ENCODE data around the gene PRR19. TPM values are rescaled to one million over a fixed set of nuclear protein-coding genes. Genes with fewer than 3 reads are reported as not detected.

Gene PRR19
- total RNA-seq, 1 experiment from 2014 or later: 0.13 TPM

DNA sequence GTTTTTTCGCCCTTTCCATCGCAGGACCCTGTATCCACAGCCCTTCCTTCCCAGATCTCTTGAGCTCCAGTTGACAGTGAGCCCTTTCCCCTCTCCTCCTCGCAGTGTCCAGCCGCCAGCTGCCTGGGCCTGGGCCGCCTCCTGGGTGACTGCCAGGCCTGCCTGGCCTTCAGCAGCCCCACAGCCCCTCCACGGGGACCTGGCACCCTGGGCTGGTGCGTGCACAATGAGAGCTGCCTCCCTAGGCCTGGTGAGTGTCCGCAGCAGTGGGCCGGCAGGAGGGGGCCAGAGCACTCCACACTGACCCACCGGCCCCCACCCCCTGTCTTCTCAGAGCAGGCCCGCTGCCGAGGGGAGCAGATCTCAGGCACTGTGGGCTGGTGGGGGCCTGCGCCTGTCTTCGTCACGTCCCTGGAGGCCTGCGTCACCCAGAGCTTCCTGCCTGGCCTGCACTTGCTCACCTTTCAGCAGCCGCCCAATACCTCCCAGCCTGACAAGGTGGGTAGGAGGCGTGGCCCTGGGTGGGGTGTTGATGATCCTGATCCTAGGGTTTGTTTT lies 42.5 kb downstream of the PRR19 start:
- Histone ChIP-seq H3K27me3 (no peaks in the 10 kb centered on the region), H3K4me3 (no peak overlapping the region), H3K9me3 (no peaks in the 10 kb centered on the region), H3K36me3 (peaks cover 25% of the 10 kb centered on the region)
- no peak for DNase-seq

DNA sequence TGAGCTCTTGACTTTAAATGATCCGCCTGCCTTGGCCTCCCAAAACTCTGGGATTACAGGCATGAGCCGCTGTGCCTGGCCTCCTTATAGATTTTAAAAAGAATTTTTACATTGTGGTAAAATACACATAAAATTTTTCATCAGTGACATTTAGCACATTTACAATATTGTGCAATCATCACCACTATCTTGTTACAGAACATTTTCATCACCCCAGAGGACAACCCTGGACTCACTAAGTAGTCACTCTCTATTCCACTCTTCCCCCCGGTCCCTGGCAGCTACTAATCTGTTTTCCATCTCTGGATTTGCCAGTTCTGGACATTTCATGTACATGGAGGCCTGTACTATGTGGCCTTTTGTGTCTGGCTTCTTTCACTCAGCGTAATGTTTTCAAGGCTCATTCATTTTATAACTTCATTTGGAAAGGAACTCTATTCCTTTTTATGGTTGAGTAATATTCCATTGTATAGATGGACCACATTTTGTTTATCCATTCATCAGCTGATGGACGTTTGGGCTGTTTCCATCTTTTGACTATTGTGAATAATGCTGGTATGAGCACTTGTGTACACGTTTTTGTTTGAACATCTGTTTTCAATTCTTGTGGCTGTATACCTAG lies 43.4 kb downstream of the PRR19 start:
- Histone ChIP-seq H3K4me3 (no peak overlapping the region), H3K36me3 (peaks cover 23% of the 10 kb centered on the region), H3K9me3 (no peaks in the 10 kb centered on the region), H3K27me3 (no peaks in the 10 kb centered on the region)
- DNase-seq: no peak

DNA sequence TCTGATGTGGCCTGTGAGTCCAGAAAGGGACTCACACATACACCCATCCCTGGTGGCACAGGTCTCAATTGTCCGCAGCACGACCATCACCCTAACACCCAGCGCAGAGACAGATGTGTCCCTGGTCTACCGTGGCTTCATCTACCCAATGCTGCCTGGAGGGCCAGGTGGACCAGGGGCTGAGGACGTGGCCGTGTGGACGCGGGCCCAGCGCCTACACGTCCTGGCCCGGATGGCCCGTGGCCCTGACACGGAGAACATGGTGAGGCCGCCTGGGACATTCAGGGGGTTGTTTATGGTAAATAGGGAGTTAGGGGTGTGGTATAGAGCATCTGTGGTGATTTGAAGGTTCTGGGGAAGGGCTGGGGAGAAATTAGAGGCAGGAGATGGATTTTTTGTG lies 46.3 kb downstream of the PRR19 start:
- peaks cover 18% of the 10 kb centered on the region for H3K36me3 ChIP-seq
- no peaks in the 10 kb centered on the region for H3K9me3 ChIP-seq
- H3K4me3 ChIP-seq: no peak overlapping the region
- no peak for DNase-seq
- no peaks in the 10 kb centered on the region for H3K27me3 ChIP-seq

DNA sequence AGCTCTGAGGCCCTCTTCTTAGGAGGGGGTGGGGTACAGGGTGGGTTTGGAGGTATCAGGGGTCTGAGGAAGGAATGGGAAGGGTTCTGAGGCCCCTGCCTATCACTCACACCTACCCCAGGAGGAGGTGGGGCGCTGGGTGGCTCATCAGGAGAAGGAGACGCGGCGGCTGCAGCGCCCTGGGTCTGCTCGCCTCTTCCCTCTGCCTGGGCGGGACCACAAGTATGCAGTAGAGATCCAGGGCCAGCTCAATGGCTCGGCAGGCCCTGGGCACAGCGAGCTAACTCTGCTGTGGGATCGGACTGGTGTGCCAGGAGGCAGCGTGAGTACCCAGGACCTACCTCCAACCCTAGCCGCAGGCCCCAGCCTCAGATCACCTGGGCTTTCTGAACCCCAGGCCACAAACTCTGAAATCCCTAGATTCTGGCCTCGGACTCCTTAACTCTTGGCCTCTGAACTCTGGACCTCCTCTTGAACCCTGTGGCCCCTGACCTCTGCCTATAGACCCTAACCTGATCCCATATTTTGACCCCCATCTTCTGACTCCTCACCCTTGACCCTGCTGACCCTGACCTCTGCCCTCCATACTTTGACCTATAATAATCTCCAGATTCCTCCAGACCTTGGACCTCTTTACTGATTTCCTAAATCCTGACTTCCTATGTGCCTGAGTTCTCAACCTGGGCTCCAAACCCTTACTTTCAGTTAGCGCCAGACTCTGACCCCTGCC lies 47.6 kb downstream of the PRR19 start:
- H3K36me3 ChIP-seq: peaks cover 19% of the 10 kb centered on the region
- no peaks in the 10 kb centered on the region for H3K9me3 ChIP-seq
- no peak for DNase-seq
- H3K27me3 ChIP-seq: no peaks in the 10 kb centered on the region
- no peak overlapping the region for H3K4me3 ChIP-seq

DNA sequence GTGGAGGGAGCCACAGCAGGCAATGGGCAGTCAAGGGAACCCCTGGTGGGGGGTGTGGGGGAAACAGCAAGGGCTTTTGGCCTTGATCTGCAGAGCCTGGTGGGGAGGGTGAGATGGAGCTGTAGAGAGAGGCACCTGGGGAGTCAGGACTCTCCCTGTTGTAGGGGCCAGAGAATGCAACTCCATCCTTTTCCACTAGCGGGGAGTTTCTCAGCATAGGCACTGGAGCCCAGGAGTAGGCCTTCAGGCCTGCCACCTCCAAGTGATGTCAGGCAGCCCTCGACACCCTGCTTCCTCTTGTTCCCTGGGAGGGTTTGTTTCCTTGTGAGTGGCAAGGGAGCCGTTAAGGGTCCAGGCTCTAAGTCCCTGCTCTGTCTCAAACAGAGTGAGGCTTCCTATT lies 48.5 kb downstream of the PRR19 start:
- no peaks in the 10 kb centered on the region for H3K27me3 ChIP-seq
- no peak overlapping the region for H3K4me3 ChIP-seq
- DNase-seq: no peak
- no peaks in the 10 kb centered on the region for H3K9me3 ChIP-seq
- peaks cover 16% of the 10 kb centered on the region for H3K36me3 ChIP-seq

DNA sequence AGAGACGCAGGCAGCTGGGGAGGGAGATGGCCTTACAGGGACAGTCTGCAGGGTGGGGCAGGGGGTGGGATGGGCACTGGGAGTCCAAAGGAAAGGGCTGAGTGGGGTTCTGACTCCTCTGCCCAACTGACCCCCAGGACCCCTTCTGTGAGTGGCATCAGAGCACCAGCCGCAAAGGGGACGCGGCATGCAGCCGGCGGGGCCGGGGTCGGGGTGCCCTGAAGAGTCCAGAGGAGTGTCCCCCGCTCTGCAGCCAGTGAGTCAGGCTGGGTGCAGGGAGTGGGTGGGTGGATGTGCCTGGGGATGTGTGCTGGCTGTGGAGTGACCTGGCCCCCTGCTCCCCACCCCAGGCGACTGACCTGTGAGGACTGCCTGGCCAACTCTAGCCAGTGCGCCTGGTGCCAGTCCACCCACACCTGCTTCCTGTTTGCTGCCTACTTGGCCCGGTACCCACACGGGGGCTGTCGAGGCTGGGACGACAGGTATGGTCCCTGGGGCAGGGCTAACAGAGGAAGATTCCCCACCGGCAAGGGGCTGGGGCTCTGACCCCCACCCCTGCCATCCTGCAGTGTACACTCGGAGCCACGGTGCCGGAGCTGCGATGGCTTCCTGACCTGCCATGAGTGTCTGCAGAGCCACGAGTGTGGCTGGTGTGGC lies 49.3 kb downstream of the PRR19 start:
- Histone ChIP-seq H3K36me3 (peaks cover 12% of the 10 kb centered on the region), H3K27me3 (no peaks in the 10 kb centered on the region), H3K9me3 (no peaks in the 10 kb centered on the region), H3K4me3 (no peak overlapping the region)
- DNase-seq: no peak

DNA sequence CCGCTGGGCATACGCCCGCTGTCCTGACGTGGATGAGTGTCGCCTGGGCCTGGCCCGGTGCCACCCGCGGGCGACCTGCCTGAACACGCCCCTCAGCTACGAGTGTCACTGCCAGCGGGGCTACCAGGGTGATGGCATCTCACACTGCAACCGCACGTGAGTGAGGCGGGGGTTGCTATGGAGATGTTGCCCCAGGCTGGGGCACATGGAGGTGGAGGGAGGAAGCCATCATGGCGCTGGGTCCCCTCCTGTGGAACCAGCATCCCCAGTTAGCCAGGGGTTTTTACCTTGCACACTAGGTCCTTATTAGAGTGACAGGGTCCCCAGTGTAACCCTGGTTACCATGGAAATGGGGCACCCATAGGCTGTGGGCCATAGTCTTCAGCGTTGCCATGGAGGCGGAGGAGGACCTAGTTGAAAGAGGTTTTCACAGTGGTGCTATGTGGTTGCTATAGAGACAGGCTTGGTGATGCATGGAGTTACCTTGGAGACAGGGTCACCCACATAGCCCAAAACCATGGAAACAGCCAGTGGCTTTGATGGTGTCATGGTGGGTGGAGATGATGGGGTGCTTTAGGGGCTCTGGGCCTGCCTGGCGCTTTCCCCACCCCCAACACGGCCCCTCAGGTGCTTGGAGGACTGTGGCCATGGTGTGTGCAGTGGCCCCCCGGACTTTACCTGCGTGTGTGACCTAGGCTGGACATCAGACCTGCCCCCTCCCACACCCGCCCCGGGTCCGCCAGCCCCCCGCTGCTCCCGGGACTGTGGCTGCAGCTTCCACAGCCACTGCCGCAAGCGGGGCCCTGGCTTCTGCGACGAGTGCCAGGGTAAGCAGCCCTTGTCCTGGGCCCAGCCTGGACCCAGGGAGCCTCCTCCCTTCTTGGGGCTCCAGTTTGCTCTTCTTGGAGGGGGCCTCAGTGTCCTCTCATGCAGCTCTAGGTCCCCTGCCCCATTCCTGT lies 50.6 kb downstream of the PRR19 start:
- DNase-seq: no peak
- no peaks in the 10 kb centered on the region for H3K9me3 ChIP-seq
- H3K36me3 ChIP-seq: peaks cover 12% of the 10 kb centered on the region
- no peak overlapping the region for H3K4me3 ChIP-seq
- no peaks in the 10 kb centered on the region for H3K27me3 ChIP-seq

DNA sequence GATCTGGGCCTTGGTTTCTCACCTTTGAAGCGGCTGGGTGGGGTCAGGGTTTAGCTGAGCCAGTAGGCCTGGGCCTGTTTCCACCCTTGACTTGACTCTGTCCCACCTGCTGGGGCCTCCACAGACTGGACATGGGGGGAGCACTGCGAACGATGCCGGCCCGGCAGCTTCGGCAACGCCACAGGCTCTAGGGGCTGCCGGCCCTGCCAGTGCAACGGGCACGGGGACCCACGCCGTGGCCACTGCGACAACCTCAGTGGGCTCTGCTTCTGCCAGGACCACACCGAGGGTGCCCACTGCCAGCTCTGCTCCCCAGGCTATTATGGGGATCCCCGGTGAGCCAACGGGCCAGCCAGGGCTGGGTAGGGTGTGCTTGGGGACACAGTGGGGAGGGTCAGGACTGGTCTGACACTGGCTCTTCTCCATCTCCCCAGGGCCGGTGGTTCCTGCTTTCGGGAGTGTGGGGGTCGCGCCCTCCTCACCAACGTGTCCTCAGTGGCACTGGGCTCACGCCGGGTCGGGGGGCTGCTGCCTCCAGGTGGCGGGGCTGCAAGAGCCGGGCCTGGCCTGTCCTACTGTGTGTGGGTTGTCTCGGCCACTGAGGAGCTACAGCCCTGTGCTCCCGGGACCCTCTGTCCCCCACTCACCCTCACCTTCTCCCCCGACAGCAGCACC lies 51.5 kb downstream of the PRR19 start:
- Histone ChIP-seq H3K4me3 (no peak overlapping the region), H3K27me3 (no peaks in the 10 kb centered on the region), H3K9me3 (no peaks in the 10 kb centered on the region), H3K36me3 (peaks cover 9% of the 10 kb centered on the region)
- no peak for DNase-seq

DNA sequence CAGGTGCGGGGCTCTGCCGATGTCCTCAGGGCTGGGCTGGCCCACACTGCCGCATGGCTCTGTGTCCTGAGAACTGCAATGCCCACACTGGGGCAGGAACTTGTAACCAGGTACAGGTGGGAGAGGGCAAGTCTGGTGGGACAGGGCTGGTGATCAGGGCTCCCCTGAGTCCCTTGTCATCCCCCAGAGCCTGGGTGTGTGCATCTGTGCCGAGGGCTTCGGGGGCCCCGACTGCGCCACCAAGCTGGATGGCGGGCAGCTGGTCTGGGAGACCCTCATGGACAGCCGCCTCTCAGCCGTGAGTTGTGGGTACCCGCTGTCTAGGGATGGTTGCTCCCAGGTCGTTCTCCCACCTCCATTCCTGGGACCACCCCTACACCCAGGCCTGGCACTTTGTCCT lies 54.0 kb downstream of the PRR19 start:
- Histone ChIP-seq H3K27me3 (no peaks in the 10 kb centered on the region), H3K9me3 (no peaks in the 10 kb centered on the region), H3K36me3 (peaks cover 11% of the 10 kb centered on the region), H3K4me3 (no peak overlapping the region)
- DNase-seq: no peak

DNA sequence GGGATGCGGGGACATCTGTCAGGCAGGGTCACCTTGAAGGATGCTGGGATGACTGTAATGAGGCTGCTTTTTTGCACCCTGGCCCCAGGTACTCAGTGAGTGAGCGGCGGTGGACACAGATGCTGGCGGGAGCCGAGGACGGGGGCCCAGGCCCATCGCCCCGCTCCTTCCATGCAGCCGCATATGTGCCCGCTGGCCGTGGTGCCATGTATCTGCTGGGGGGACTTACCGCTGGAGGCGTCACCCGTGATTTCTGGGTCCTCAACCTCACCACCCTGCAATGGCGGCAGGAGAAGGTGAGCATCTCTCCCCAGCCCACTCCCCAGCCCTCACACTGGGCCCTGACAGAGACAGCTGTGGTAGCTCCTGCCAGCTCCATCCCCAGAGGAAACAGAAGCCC lies 54.8 kb downstream of the PRR19 start:
- H3K27me3 ChIP-seq: no peaks in the 10 kb centered on the region
- DNase-seq: no peak

DNA sequence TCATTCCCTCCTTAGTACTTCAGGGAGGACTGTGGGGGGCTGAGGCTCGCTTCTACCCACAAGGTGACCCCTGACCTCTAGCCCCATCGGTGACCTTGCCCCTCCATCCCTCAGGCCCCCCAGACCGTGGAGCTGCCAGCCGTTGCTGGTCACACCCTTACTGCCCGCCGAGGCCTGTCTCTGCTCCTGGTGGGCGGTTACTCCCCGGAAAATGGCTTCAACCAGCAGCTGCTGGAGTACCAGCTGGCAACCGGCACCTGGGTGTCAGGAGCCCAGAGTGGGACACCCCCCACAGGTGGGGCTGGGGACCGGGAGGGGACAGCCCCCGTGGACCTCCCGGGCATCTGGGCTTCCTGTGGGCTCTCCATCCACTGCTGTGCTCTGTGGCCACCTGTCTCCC lies 55.4 kb downstream of the PRR19 start:
- peaks cover 12% of the 10 kb centered on the region for H3K36me3 ChIP-seq
- H3K27me3 ChIP-seq: no peaks in the 10 kb centered on the region
- H3K4me3 ChIP-seq: no peak overlapping the region

More for the DNA sequence above, 54.8 kb downstream of the PRR19 start:
- no peak overlapping the region for H3K4me3 ChIP-seq
- no peaks in the 10 kb centered on the region for H3K9me3 ChIP-seq
- H3K36me3 ChIP-seq: peaks cover 11% of the 10 kb centered on the region

More for the DNA sequence above, 55.4 kb downstream of the PRR19 start:
- DNase-seq: no peak
- no peaks in the 10 kb centered on the region; the same call in 1 of the 2 replicates for H3K9me3 ChIP-seq

Other genes with a start within 250 kb of the PRR19 start
- gene GRIK5, start 231.9 kb upstream of the PRR19 start, total RNA-seq (2014; rRNA removed; shearing (Covaris generic); ENCODE audit: low replicate concordance): not detected in 2 replicates
- gene ZNF574, start 226.0 kb upstream of the PRR19 start, total RNA-seq (2014; rRNA removed; shearing (Covaris generic); ENCODE audit: low replicate concordance): 18.8 and 20.4 TPM in 2 replicates
- gene POU2F2, start 169.7 kb upstream of the PRR19 start, total RNA-seq (2014; rRNA removed; shearing (Covaris generic); ENCODE audit: low replicate concordance): not detected in 2 replicates
- 26.3 and 42.9 TPM in 2 replicates for gene DEDD2, start 84.5 kb upstream of the PRR19 start, total RNA-seq (2014; rRNA removed; shearing (Covaris generic); ENCODE audit: low replicate concordance)
- gene ZNF526, start 81.8 kb upstream of the PRR19 start, total RNA-seq (2014; rRNA removed; shearing (Covaris generic); ENCODE audit: low replicate concordance): 8.5 and 12.8 TPM in 2 replicates
- gene GSK3A, start 59.5 kb upstream of the PRR19 start, total RNA-seq (2014; rRNA removed; shearing (Covaris generic); ENCODE audit: low replicate concordance): 24.1 and 27.3 TPM in 2 replicates
- 78.3 and 168 TPM in 2 replicates for gene ERF, start 47.0 kb upstream of the PRR19 start, total RNA-seq (2014; rRNA removed; shearing (Covaris generic); ENCODE audit: low replicate concordance)
- 5.9 and 15.8 TPM in 2 replicates for gene CIC, start 32.9 kb upstream of the PRR19 start, total RNA-seq (2014; rRNA removed; shearing (Covaris generic); ENCODE audit: low replicate concordance)
- gene PAFAH1B3, start 492 bp downstream of the PRR19 start, total RNA-seq (2014; rRNA removed; shearing (Covaris generic); ENCODE audit: low replicate concordance): 80.0 and 88.3 TPM in 2 replicates
- gene TMEM145, start 11.2 kb downstream of the PRR19 start, total RNA-seq (2014; rRNA removed; shearing (Covaris generic); ENCODE audit: low replicate concordance): 0.86 TPM in 1 of 2 replicates, not detected in the other
- 14.8 and 26.7 TPM in 2 replicates for gene MEGF8, start 23.5 kb downstream of the PRR19 start, total RNA-seq (2014; rRNA removed; shearing (Covaris generic); ENCODE audit: low replicate concordance)
- gene CNFN, start 88.2 kb downstream of the PRR19 start, total RNA-seq (2014; rRNA removed; shearing (Covaris generic); ENCODE audit: low replicate concordance): not detected in 2 replicates
- not detected in 2 replicates for gene LIPE, start 125.3 kb downstream of the PRR19 start, total RNA-seq (2014; rRNA removed; shearing (Covaris generic); ENCODE audit: low replicate concordance)
- not detected in 2 replicates for gene CXCL17, start 140.8 kb downstream of the PRR19 start, total RNA-seq (2014; rRNA removed; shearing (Covaris generic); ENCODE audit: low replicate concordance)
- gene CEACAM1, start 226.3 kb downstream of the PRR19 start, total RNA-seq (2014; rRNA removed; shearing (Covaris generic); ENCODE audit: low replicate concordance): not detected in 2 replicates

Data from MG63 (cell line).